Endothelial cell of umbilical vein (primary cell): ENCODE results near the gene CDCA7L.

Experiments used
- CTCF ChIP-seq, 2 donors: IDR thresholded peaks; 1 replicate in 1 of 2; 2 replicates in 1 of 2; pipeline ENCODE4 v1.5.1; 2011; ENCODE audit warnings: low read length in 2 of 2, mild to moderate bottlenecking in 2 of 2, moderate library complexity in 2 of 2, control low read depth in 1 of 2, inconsistent platforms in 1 of 2, low read depth in 1 of 2; ENCODE audit not compliant: insufficient read depth in 1 of 2; ENCODE audit errors: extremely low read depth in 1 of 2
- EZH2 ChIP-seq: IDR thresholded peaks from 2 replicates; pipeline ENCODE4 v1.6.1; 2012; ENCODE audit warnings: borderline replicate concordance, low read depth, mild to moderate bottlenecking, moderate library complexity, low read length, inconsistent platforms; ENCODE audit not compliant: severe bottlenecking
- FOS ChIP-seq: IDR thresholded peaks from 2 replicates; pipeline ENCODE4 v1.6.1; 2011; ENCODE audit warnings: mild to moderate bottlenecking, low read length, moderate library complexity, borderline replicate concordance; ENCODE audit not compliant: insufficient read depth
- GATA2 ChIP-seq: IDR thresholded peaks from 2 replicates; pipeline ENCODE4 v1.7.0; 2011; ENCODE audit warnings: low read depth, mild to moderate bottlenecking, moderate library complexity, mixed read lengths, low read length; ENCODE audit not compliant: insufficient read length, insufficient read depth
- JUN ChIP-seq: IDR thresholded peaks from 2 replicates; pipeline ENCODE4 v1.6.1; 2011; ENCODE audit warnings: borderline replicate concordance, low read depth; ENCODE audit not compliant: insufficient read length, insufficient read depth
- MAX ChIP-seq: IDR thresholded peaks from 2 replicates; pipeline ENCODE4 v1.6.1; 2011; ENCODE audit not compliant: insufficient read depth, insufficient read length
- MYC ChIP-seq: IDR thresholded peaks from one replicate; pipeline ENCODE4 v1.6.1; 2011; ENCODE audit warnings: mild to moderate bottlenecking, low read depth, low read length
- POLR2A ChIP-seq: IDR thresholded peaks from 2 replicates; pipeline ENCODE4 v1.6.1; 2012; ENCODE audit warnings: low read depth, mild to moderate bottlenecking, control low read depth, low read length
- POLR2AphosphoS5 ChIP-seq: IDR thresholded peaks from 2 replicates; pipeline ENCODE4 v1.6.1; 2012; ENCODE audit warnings: low read depth, mild to moderate bottlenecking, control low read depth, low read length, moderate library complexity; ENCODE audit not compliant: insufficient read depth

DNA sequence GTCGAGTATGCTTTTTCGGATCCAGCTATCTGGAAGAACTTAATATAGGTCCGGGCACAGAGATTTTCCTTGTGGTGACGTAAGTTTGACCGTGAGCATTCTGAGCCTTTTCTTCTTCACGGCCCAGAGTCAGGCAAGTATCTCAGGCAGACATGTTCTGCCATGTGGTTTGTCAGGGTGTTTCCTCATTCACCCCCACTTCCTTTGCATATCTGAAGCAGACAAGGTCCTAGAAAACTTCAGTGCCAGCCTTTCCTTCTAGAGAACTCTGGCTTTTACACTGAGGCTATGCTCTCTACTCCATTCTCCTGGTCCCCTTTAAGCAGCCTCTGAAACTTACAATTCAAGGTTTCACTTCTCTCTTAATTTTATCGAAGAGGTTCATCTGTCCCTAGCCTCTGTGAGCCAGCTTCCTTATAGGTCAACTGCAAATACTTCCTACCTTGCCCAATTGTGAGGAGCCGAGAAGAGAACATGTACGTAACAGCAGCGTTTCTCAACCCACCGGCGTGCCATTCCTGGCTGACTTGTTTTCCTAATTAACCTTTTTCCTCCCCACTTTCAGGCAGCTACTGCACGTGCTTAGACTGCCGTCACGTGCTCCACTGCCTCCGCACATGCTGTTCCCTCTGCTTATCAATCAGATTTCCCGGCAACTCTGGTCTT is 47.3 kb downstream of the CDCA7L start:
- TF ChIP-seq CTCF (IDR thresholded peaks at IDR 0.05; ENCODE audit: extremely low read depth in 1 of 2, insufficient read depth in 1 of 2, low read depth in 1 of 2, low read length in 2 of 2) (no peak), POLR2A (no peak), MYC (no peak), JUN (no peak), POLR2AphosphoS5 (no peak), EZH2 (no peak), FOS (no peak), MAX (no peak), GATA2 (no peak)
